ENCODE measurements around the gene IFNL1. TPM values are rescaled to one million over a fixed set of nuclear protein-coding genes. Genes with fewer than 3 reads are reported as not detected.

IFNL1 gene
- total RNA-seq, 2 experiments from 2014 or later, result not detected

- DNase-seq (ENCODE audit: low spot score), result no peak
- no peaks in the 10 kb centered on the region for H3K9me2 ChIP-seq (ENCODE audit: insufficient read depth, low read length)
- no peak for TF ChIP-seq CTCF (conservative IDR thresholded peaks at IDR 0.05; ENCODE audit: low read length)
- no peak for TF ChIP-seq EZH2phosphoT487 (IDR thresholded peaks at IDR 0.05; ENCODE audit: borderline replicate concordance, low read depth, low read length)
- H3K27ac ChIP-seq (ENCODE audit: low read depth, low read length, poor library complexity, severe bottlenecking), result no peak overlapping the region
- H3K36me3 ChIP-seq (ENCODE audit: insufficient read depth, low read length), result no peaks in the 10 kb centered on the region
- intact Hi-C loops (cut with micrococcal nuclease; ENCODE audit: unreplicated experiment), result no loop called here
- no peak overlapping the region for H3K4me2 ChIP-seq (ENCODE audit: low read length)
- ChIA-PET POLR2A (no interaction called here), CTCF (ENCODE audit: unreplicated experiment) (no interaction called here)
- H2AFZ ChIP-seq (ENCODE audit: low read length), result no peak overlapping the region
- H3K4me3 ChIP-seq (ENCODE audit: low read depth, low read length, poor library complexity, severe bottlenecking), result no peak overlapping the region
- H3K4me1 ChIP-seq (ENCODE audit: insufficient read depth, low read length, poor library complexity, severe bottlenecking), result no peaks in the 10 kb centered on the region
- no peaks in the 10 kb centered on the region for H4K20me1 ChIP-seq (ENCODE audit: insufficient read depth, low read length)
- H3K9me3 ChIP-seq (ENCODE audit: low read length), result no peaks in the 10 kb centered on the region
- no peaks in the 10 kb centered on the region for H3K79me2 ChIP-seq (ENCODE audit: insufficient read depth, low read depth, low read length)
- no TSS peak for BruUV-seq (replicated peaks)
These were observed 20.6 kb downstream of the IFNL1 start for GRCh38 chr19:39316627-39317321.

- Histone ChIP-seq H3K4me1 (ENCODE audit: insufficient read depth, low read length, poor library complexity, severe bottlenecking) (no peaks in the 10 kb centered on the region), H3K9me2 (ENCODE audit: insufficient read depth, low read length) (no peaks in the 10 kb centered on the region), H3K4me3 (ENCODE audit: low read depth, low read length, poor library complexity, severe bottlenecking) (no peak overlapping the region), H3K27ac (ENCODE audit: low read depth, low read length, poor library complexity, severe bottlenecking) (no peak overlapping the region), H3K36me3 (ENCODE audit: insufficient read depth, low read length) (no peaks in the 10 kb centered on the region), H4K20me1 (ENCODE audit: insufficient read depth, low read length) (no peaks in the 10 kb centered on the region), H3K79me2 (ENCODE audit: insufficient read depth, low read depth, low read length) (no peaks in the 10 kb centered on the region), H3K9me3 (ENCODE audit: low read length) (no peaks in the 10 kb centered on the region), H3K4me2 (ENCODE audit: low read length) (no peak overlapping the region), H2AFZ (ENCODE audit: low read length) (no peak overlapping the region)
- intact Hi-C loops (cut with micrococcal nuclease; ENCODE audit: unreplicated experiment), result no loop called here
- no TSS peak for BruUV-seq (replicated peaks)
- no peak for DNase-seq (ENCODE audit: low spot score)
- TF ChIP-seq CTCF (conservative IDR thresholded peaks at IDR 0.05; ENCODE audit: low read length) (no peak), EZH2phosphoT487 (IDR thresholded peaks at IDR 0.05; ENCODE audit: borderline replicate concordance, low read depth, low read length) (no peak)
- ChIA-PET POLR2A (no interaction called here), CTCF (ENCODE audit: unreplicated experiment) (no interaction called here)
These were observed 21.3 kb downstream of the IFNL1 start for GRCh38 chr19:39317476-39317875.

GRCh38 chr19:39318071-39318470 lies 21.9 kb downstream of the IFNL1 start:
- no TSS peak for BruUV-seq (replicated peaks)
- DNase-seq (ENCODE audit: low spot score), result no peak
- no peaks in the 10 kb centered on the region for H3K4me1 ChIP-seq (ENCODE audit: insufficient read depth, low read length, poor library complexity, severe bottlenecking)
- no peak overlapping the region for H3K27ac ChIP-seq (ENCODE audit: low read depth, low read length, poor library complexity, severe bottlenecking)
- no peak overlapping the region for H2AFZ ChIP-seq (ENCODE audit: low read length)
- no peaks in the 10 kb centered on the region for H3K79me2 ChIP-seq (ENCODE audit: insufficient read depth, low read depth, low read length)
- H3K9me2 ChIP-seq (ENCODE audit: insufficient read depth, low read length), result no peaks in the 10 kb centered on the region
- ChIA-PET POLR2A (no interaction called here), CTCF (ENCODE audit: unreplicated experiment) (no interaction called here)
- TF ChIP-seq CTCF (conservative IDR thresholded peaks at IDR 0.05; ENCODE audit: low read length) (no peak), EZH2phosphoT487 (IDR thresholded peaks at IDR 0.05; ENCODE audit: borderline replicate concordance, low read depth, low read length) (no peak)
- H4K20me1 ChIP-seq (ENCODE audit: insufficient read depth, low read length), result no peaks in the 10 kb centered on the region
- no peaks in the 10 kb centered on the region for H3K9me3 ChIP-seq (ENCODE audit: low read length)
- intact Hi-C loops (cut with micrococcal nuclease; ENCODE audit: unreplicated experiment), result no loop called here
- H3K4me3 ChIP-seq (ENCODE audit: low read depth, low read length, poor library complexity, severe bottlenecking), result no peak overlapping the region
- H3K4me2 ChIP-seq (ENCODE audit: low read length), result no peak overlapping the region
- no peaks in the 10 kb centered on the region for H3K36me3 ChIP-seq (ENCODE audit: insufficient read depth, low read length)
